Fibroblast of lung (primary cell): Measurements from ENCODE around the gene SMOC2. TPM values are rescaled to one million over a fixed set of nuclear protein-coding genes. Genes with fewer than 3 reads are reported as not detected.
"Not testable (repeated sequence)": the region's sequence is repeated elsewhere in the genome, so short reads cannot be mapped to it uniquely, and the experiment has no call there.

Experiments
- DNase-seq, 2 donors: peaks; one replicate each; pipeline versions ENCODE4 v3.0.0 to v3.0.0-alpha.2; 2010; ENCODE audit warnings: low read depth in 2 of 2
- H2AFZ ChIP-seq: 2 replicates; pipeline ENCODE4 v1.5.1; 2012; ENCODE audit warnings: low read length, control low read depth, inconsistent platforms
- H3K27ac ChIP-seq: 2 replicates; pipeline ENCODE4 v1.5.1; 2011; ENCODE audit warnings: low read length, control low read depth; ENCODE audit not compliant: insufficient read depth
- H3K27me3 ChIP-seq: 2 replicates; pipeline ENCODE4 v1.5.1; 2011; ENCODE audit warnings: mild to moderate bottlenecking, low read length; ENCODE audit not compliant: control insufficient read depth, insufficient read depth
- H3K36me3 ChIP-seq: 2 replicates; pipeline ENCODE4 v1.5.1; 2011; ENCODE audit warnings: low read length; ENCODE audit not compliant: control insufficient read depth, insufficient read depth
- H3K4me1 ChIP-seq: 2 replicates; pipeline ENCODE4 v1.5.1; 2011; ENCODE audit warnings: low read length; ENCODE audit not compliant: control insufficient read depth, insufficient read depth; ENCODE audit errors: extremely low read depth
- H3K4me2 ChIP-seq: 2 replicates; pipeline ENCODE4 v1.5.1; 2011; ENCODE audit warnings: low read length, control low read depth; ENCODE audit not compliant: insufficient read depth; ENCODE audit errors: extremely low read depth
- H3K4me3 ChIP-seq, 4 experiments: fragments of 200-600 bp in 1 of 4; sonication (generic) in 1 of 4; replicated peaks in 1 of 4; 2 replicates each; pipeline ENCODE4 v1.5.1; 2011 to 2016; ENCODE audit warnings: low read length in 4 of 4, low read depth in 3 of 4, mild to moderate bottlenecking in 3 of 4, control low read depth in 2 of 4, inconsistent platforms in 1 of 4, mixed read lengths in 1 of 4; ENCODE audit not compliant: insufficient read depth in 1 of 4; ENCODE audit errors: control extremely low read depth in 1 of 4
- H3K79me2 ChIP-seq: 2 replicates; pipeline ENCODE4 v1.5.1; 2012; ENCODE audit warnings: mild to moderate bottlenecking, low read length, inconsistent platforms; ENCODE audit not compliant: control insufficient read depth, insufficient read depth
- H3K9ac ChIP-seq: 2 replicates; pipeline ENCODE4 v1.5.1; 2011; ENCODE audit warnings: mild to moderate bottlenecking, low read length, control low read depth; ENCODE audit not compliant: insufficient read depth
- H3K9me3 ChIP-seq: 2 replicates; pipeline ENCODE4 v1.5.1; 2012; ENCODE audit warnings: low read depth, low read length; ENCODE audit not compliant: control insufficient read depth, insufficient read depth
- H4K20me1 ChIP-seq: 2 replicates; pipeline ENCODE4 v1.5.1; 2011; ENCODE audit warnings: low read length; ENCODE audit not compliant: control insufficient read depth, insufficient read depth; ENCODE audit errors: extremely low read depth
- CTCF ChIP-seq, 2 donors: IDR thresholded peaks in 1 of 2; conservative IDR thresholded peaks in 1 of 2; 1 replicate in 1 of 2; 2 replicates in 1 of 2; pipeline ENCODE4 v1.5.1; 2011 to 2012; ENCODE audit warnings: low read length in 2 of 2, control low read depth in 1 of 2, inconsistent platforms in 1 of 2, low read depth in 1 of 2, mild to moderate bottlenecking in 1 of 2
- EZH2 ChIP-seq: IDR thresholded peaks from 2 replicates; pipeline ENCODE4 v1.5.1; 2012; ENCODE audit warnings: low read length, control low read depth, mild to moderate bottlenecking; ENCODE audit errors: missing control alignments
- polyA plus RNA-seq, 2 donors: library from polyadenylated mRNA; depleted of rRNA in 1 of 2; stranded (reverse) in 1 of 2; unstranded in 1 of 2; fragments of >200 nt; gene quantifications; 2 replicates each; pipeline ENCODE4 v1.2.1, GENCODE V29; 2011 to 2012; ENCODE audit warnings: missing spikeins in 1 of 2
- total RNA-seq: library from RNA; depleted of rRNA; stranded (reverse); fragments of >200 nt; gene quantifications from 2 replicates; pipeline ENCODE4 v1.2.1, GENCODE V29; 2014

The SMOC2 gene
- total and polyA plus RNA-seq, 2 donors (not counting 1 experiment from before 2014, with no cell fraction given) = not detected

GRCh38 chr6:168536665-168537539 lies 95.9 kb downstream of the SMOC2 start:
- Histone ChIP-seq H3K79me2 (no peaks in the 10 kb centered on the region), H3K27me3 (no peaks in the 10 kb centered on the region), H3K36me3 (no peaks in the 10 kb centered on the region), H3K4me1 (no peaks in the 10 kb centered on the region), H3K4me2 (no peak overlapping the region), H3K4me3 (no peak overlapping the region), H3K27ac (no peak overlapping the region), H2AFZ (no peak overlapping the region), H3K9me3 (no peaks in the 10 kb centered on the region), H4K20me1 (no peaks in the 10 kb centered on the region), H3K9ac (no peak overlapping the region)
- TF ChIP-seq CTCF (conservative IDR thresholded peaks at IDR 0.05 in 1 of 2, IDR thresholded peaks at IDR 0.05 in 1 of 2; ENCODE audit: low read depth in 1 of 2, low read length in 2 of 2) (no peak), EZH2 (no peak)
- no peak for DNase-seq

DNA sequence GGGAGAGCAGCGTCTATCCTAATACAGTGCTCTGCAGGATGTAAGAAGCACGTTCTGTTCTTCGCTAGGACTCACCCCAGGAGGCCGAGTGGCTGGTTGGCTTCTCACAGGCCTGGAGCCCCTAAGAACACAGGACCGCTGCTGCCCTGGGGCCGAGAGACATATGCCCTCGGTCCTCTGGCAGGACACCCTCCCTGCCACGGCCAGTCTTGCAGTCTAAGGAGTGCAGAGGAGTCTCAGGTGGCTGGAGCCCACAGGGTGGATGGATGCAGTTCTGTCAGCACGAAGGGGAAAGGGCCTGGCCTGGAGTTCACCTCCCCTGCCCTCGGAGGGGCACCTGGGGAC lies 96.5 kb downstream of the SMOC2 start:
- TF ChIP-seq CTCF (conservative IDR thresholded peaks at IDR 0.05 in 1 of 2, IDR thresholded peaks at IDR 0.05 in 1 of 2; ENCODE audit: low read depth in 1 of 2, low read length in 2 of 2) (no peak), EZH2 (no peak)
- no peaks in the 10 kb centered on the region for H3K36me3 ChIP-seq
- H3K4me1 ChIP-seq = no peaks in the 10 kb centered on the region
- no peaks in the 10 kb centered on the region for H3K79me2 ChIP-seq
- H3K9ac ChIP-seq = no peak overlapping the region
- H4K20me1 ChIP-seq = no peaks in the 10 kb centered on the region
- H2AFZ ChIP-seq = no peak overlapping the region
- H3K27me3 ChIP-seq = no peaks in the 10 kb centered on the region
- DNase-seq = no peak
- no peak overlapping the region for H3K27ac ChIP-seq
- no peaks in the 10 kb centered on the region for H3K9me3 ChIP-seq
- no peak overlapping the region for H3K4me3 ChIP-seq
- H3K4me2 ChIP-seq = no peak overlapping the region

GRCh38 chr6:168538188-168538891 lies 97.4 kb downstream of the SMOC2 start:
- not testable (repeated sequence) for H3K4me1 ChIP-seq, H3K27ac ChIP-seq, DNase-seq, H3K4me3 ChIP-seq, H3K9me3 ChIP-seq, H3K79me2 ChIP-seq, H2AFZ ChIP-seq, H3K9ac ChIP-seq, H4K20me1 ChIP-seq, H3K36me3 ChIP-seq, H3K4me2 ChIP-seq, H3K27me3 ChIP-seq
